A549 treated with GW870086 at 1 μM for 4 hours (cell line): ENCODE data around the gene PLOD3. TPM values are rescaled to one million over a fixed set of nuclear protein-coding genes. Genes with fewer than 3 reads are reported as not detected.

ENCODE experiments used
- total RNA-seq: library from RNA; stranded (reverse); fragments of 200-300 nt; extraction: Qiagen RNA extraction; gene quantifications from 5 replicates; pipeline ENCODE4 v1.2.3, GENCODE V29; 2022; ENCODE audit warnings: low read depth

PLOD3 gene, protein sequence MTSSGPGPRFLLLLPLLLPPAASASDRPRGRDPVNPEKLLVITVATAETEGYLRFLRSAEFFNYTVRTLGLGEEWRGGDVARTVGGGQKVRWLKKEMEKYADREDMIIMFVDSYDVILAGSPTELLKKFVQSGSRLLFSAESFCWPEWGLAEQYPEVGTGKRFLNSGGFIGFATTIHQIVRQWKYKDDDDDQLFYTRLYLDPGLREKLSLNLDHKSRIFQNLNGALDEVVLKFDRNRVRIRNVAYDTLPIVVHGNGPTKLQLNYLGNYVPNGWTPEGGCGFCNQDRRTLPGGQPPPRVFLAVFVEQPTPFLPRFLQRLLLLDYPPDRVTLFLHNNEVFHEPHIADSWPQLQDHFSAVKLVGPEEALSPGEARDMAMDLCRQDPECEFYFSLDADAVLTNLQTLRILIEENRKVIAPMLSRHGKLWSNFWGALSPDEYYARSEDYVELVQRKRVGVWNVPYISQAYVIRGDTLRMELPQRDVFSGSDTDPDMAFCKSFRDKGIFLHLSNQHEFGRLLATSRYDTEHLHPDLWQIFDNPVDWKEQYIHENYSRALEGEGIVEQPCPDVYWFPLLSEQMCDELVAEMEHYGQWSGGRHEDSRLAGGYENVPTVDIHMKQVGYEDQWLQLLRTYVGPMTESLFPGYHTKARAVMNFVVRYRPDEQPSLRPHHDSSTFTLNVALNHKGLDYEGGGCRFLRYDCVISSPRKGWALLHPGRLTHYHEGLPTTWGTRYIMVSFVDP
- total RNA-seq: 69.1 to 87.4 TPM (median 81.3 TPM) in 5 replicates

DNA sequence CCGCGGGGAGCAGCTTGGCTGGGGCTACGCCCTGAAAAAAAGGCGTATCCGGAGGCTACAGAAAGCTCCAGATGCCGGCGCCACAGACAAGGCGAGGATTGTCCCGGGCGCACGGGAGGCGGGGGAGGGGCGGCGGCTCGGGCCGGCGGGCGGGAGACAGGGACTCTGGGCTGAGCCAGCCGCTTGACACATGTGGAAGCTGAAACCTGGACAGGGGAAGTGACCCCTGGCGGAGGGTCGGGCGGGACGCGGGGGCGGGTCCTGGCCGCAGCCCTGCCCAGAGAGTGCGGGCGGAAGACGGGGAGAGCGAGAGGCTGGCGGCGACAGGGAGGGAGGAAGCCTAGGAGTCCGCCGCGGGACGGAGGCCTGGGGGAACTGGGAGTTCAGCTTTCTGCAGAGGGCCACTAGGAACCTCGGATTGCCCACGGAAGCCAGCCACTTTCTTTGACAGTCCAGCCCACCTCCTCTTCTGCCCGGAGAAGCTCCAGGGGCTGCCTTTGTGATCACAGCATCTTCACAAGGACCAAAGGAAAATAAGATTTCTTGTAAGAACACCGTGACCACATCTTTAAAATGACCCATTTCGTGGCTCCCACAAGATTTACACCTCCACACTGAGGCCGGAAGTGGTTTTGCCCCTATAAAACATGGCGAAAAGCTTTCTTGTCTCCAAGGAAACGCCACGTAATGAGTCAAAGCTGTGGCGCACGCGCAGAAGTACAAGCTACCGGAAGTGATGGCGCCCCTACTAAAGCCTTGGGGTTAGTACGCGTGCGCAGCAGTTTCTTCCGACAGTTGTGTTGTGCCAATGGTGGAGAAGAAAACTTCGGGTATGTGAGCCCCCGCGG lies at the start of gene PLOD3, which contains the start of gene ZNHIT1:
PLOD3 (minus strand) TSS at position 194 of the 848 bp plus-strand sequence. CDS start 307 bp downstream, outside the sequence.
ZNHIT1 (plus strand) TSS at position 778 of the 848 bp plus-strand sequence; CDS start at position 809, 31 bp downstream.

DNA sequence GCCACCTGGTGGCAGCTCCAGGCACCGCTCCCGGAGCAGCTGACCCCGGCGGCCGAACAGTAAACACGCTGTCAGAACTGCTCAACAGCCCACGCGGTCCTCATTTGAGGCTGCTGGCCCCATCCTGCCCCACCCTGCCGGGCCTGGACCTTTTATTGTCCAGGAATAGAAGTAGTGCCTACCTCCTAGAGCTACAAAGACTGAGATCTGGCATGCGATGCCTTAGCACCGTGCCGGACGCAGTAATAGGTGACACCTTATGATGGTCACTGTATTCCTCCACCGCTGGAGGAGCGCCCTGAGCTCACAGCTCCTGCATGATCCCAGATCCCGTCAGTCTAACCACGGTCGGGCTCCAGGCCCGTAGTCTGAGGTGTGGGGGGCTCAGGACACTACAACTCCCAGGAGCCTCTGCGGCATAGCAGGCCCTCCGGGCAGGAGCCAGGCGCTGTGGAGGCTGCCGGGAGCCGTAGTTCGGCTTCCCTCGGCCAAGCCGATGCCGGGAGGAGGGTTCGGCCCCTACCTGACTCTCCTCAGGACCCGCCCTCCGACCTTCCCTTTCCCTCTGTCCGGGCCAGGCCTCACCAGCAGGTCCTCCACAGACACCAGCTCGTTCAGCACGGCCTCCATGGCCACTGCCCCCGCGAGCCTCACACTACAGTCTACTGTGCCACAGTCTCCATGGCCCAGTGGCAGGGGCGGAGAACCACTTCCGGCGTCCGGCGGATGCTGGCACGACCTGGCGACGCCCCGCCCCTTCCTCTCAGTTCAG lies 27.2 kb upstream of the PLOD3 start, which contains the start of gene FIS1:
FIS1 (minus strand) TSS at position 707 of the 772 bp plus-strand sequence; CDS start at position 630, 77 bp downstream.

DNA sequence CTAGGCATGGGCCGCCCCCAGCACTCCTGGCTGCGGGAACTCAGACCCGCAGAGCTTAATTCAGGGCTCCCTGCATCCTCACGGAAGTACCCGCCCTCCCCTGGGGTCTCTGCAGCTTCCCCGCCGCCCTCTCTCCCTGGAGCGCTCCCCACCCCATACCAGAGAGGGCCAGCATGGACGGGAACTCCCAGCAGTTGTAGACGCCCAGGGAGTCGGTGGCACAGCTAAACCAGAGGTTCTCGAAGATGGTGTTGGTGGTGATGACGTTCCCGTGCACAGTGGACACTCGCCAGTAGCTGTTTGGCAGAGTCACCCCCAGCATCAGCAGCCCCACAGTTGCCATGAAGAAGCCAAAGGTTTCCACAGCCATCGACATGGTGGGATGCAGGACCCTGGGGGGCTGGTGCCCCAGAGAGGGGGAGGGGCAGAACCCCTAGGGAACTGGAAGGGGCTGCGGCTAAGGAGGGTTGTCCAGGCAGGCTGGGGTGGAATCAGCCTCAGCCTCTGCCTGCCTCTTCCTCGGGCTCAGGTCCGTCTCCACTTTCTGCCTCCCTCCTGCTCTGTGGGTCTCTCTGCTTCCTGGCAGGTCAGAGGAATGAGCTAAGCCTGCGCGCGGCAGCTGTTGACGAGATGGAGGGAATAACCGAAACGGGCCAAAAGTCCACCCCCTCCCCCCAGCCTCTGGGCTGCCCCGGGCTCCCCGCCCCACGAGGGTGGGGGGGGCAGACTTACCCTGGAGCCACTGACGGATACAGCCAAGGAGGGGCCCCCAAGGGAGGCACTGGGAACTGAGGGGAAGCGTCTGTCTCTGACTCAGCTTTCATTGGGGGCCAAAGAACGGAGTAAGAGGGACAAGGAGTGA lies 20.1 kb upstream of the PLOD3 start, which contains the start of gene CLDN15:
CLDN15 (minus strand) TSS at position 597 of the 862 bp plus-strand sequence; CDS start at position 376, 221 bp downstream.

DNA sequence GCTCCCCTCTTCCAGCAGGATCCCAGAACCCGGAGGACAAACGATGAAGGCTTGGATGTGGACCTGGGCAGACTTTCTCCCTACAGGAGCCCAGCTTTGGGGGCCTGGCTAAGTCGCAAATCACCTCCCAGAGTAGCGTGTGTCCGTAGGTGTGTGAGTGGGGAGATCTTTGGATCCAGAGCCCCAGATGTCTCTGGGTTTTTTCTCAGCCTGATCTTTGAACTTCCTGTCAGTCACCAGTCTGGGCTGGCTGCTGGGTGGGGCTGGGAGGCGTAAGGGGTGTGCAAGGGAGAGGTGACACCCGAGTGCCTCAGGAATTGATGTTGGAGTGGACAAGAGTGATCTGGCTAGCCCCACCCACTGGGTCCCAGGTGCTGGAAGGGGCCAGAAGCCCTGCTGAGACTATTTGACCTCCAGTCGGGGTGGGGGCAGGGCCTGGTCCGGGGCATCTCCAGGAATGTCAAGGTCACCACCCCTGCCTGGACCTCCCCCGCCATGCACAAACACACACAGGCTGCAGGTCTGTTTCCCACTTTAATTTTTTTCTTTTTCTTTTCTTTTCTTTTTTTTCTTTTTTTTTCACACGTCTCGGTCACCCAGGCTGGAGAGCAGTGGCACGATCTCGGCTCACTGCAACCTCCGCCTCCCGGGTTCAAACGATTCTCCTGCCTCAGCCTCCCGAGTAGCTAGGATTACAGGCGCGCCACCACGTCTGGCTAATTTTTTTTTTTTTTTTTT lies 16.4 kb downstream of the PLOD3 start, which contains the start of gene MOGAT3:
MOGAT3 (minus strand) TSS at position 175 of the 738 bp plus-strand sequence. CDS start 182 bp downstream, outside the sequence.

DNA sequence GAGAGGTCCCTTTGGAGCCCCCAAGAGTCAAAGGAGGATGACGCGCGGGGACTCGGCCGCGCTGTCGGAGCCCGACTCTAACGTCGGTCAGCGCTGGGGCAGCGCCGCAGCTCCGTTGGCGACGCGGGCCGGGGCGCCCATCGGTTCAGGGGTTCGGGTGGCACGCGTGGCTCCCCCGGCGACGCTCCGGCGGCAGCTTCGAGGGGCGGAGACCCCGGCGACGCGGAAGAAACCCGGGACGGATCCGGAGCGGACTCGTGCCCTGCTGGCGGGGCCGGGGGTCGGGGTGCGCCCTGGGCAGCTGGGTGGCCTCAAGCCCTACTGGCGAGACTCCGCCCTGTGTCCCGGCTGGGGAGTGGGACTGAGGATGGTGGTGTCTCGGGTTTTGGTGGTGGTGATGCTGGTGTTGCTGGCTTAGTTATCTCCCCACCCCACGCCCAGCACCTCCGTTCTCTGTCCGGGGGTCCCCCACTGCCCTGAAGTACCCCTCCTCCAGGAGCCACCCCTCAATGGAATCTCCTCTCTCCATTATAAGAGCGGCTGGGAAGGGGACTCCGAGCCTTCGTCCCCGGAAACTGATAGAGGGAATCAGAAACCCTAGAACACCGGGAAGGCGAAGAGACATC lies 37.1 kb downstream of the PLOD3 start, which contains the start of gene NAT16:
NAT16 (minus strand) TSS at position 164 of the 626 bp plus-strand sequence. CDS start 5,486 bp downstream, outside the sequence.

DNA sequence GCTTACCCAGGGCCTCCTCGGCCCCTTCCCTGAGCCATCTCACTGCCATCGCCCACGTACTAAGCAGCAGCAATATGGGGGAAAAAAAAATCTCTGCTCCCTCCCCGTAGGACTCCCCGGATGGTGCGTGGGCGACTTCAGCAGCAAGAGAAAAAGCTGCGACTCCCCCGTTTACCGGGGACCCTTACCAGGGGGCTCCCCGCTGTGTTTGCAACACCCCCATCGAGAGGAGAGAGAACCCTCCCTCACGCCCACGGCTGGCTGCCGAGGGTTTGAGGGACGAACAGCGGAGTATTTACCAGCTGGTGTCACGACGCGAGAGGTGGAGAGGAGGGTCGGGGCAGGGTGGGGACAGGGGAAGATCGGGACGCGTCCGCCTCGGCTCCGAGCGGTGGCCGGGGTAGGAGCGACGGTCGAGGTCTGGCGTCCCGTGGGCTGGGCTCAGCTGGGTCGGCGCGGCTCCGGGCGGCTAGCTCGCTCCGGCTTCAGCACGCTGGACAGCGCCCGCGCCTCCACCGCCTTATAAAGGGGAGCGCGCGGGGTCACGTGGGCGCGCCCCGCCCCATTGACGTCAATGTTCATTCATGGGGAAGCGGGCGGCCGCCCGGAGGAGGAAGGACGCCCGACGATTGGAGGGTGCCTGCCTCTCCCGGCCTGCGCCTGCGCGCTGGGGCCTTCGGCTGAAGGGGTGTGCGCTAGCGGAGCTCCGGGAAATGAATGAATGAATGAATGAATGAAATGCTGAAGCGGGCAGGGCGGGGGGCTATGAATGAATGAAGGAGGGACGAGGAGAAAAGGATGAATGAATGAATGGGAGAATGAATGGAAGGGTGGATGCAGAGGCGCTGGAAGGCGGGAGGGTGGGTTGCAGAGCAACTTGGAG lies 52.1 kb downstream of the PLOD3 start, which contains the start of gene VGF:
VGF (minus strand) TSS at position 495 of the 883 bp plus-strand sequence. CDS start 726 bp downstream, outside the sequence.

Other genes starting within 250 kb of the PLOD3 start
- gene MUC12, start 248.0 kb downstream of the PLOD3 start, total RNA-seq: 14.8 to 23.2 TPM (median 20.8 TPM) in 5 replicates
- 0.01 to 0.19 TPM (median 0.03 TPM) in 4 of 5 replicates, not detected in the other for gene MUC17, start 197.5 kb downstream of the PLOD3 start, total RNA-seq
- gene TRIM56, start 132.1 kb downstream of the PLOD3 start, total RNA-seq: 11.6 to 15.7 TPM (median 12.4 TPM) in 5 replicates
- gene SERPINE1, start 90.5 kb downstream of the PLOD3 start, total RNA-seq: 1,451 to 1,792 TPM (median 1,550 TPM) in 5 replicates
- gene AP1S1, start 63.1 kb downstream of the PLOD3 start, total RNA-seq: 140 to 156 TPM (median 147 TPM) in 5 replicates
- gene VGF, start 52.0 kb downstream of the PLOD3 start, total RNA-seq: 12.8 to 27.7 TPM (median 17.7 TPM) in 5 replicates
- gene NAT16, start 37.3 kb downstream of the PLOD3 start, total RNA-seq: 0.06 to 0.25 TPM (median 0.11 TPM) in 5 replicates
- not detected in 5 replicates for gene MOGAT3, start 16.5 kb downstream of the PLOD3 start, total RNA-seq
- gene ZNHIT1, start 584 bp upstream of the PLOD3 start, total RNA-seq: 80.9 to 104 TPM (median 90.2 TPM) in 5 replicates
- gene CLDN15, start 20.2 kb upstream of the PLOD3 start, total RNA-seq: 7.0 to 11.5 TPM (median 10.7 TPM) in 5 replicates
- gene FIS1, start 27.5 kb upstream of the PLOD3 start, total RNA-seq: 136 to 151 TPM (median 137 TPM) in 5 replicates
- gene IFT22, start 104.2 kb upstream of the PLOD3 start, total RNA-seq: 49.9 to 56.8 TPM (median 53.6 TPM) in 5 replicates
- gene COL26A1, start 145.3 kb upstream of the PLOD3 start, total RNA-seq: 0.36 to 0.83 TPM (median 0.60 TPM) in 5 replicates